Panc1 (cell line): ENCODE measurements around the gene HDAC7. TPM values are rescaled to one million over a fixed set of nuclear protein-coding genes. Genes with fewer than 3 reads are reported as not detected.

Source experiments
- ATAC-seq: fragments of 200-7000 bp; cut with Tn5 transposase; 2 replicates; pipeline ENCODE4 v1.9.1; 2020; ENCODE audit warnings: mild to moderate bottlenecking, moderate library complexity
- BruUV-seq: library from RNA; stranded (reverse); fragments of 400-500 nt; replicated peaks from 2 replicates; lab custom pipeline; 2021; lab: Mats Ljungman, UMichigan
- CTCF ChIA-PET: fragments of 300-600 bp; sonication (Branson Sonifier 250); formaldehyde crosslinking; loops from one replicate; lab custom pipeline; 2022; ENCODE audit warnings: antibody characterized with exemption; lab: Charles Lee
- POLR2A ChIA-PET: fragments of 300-600 bp; sonication (Branson Sonifier 250); formaldehyde crosslinking; loops from one replicate; lab custom pipeline; 2022; ENCODE audit warnings: antibody characterized with exemption; lab: Charles Lee
- DNase-seq: peaks from one replicate; pipeline ENCODE4 v3.0.0-alpha.2; 2010; ENCODE audit warnings: low read depth, low spot score
- H3K27ac ChIP-seq: 2 replicates; pipeline ENCODE4 v1.5.1; 2011; ENCODE audit warnings: mild to moderate bottlenecking, low read length, inconsistent platforms
- H3K27me3 ChIP-seq: fragments of 200-500 bp; sonication (Bioruptor generic); 2 replicates; pipeline ENCODE4 v1.6.0; 2014; ENCODE audit warnings: low read length, inconsistent platforms; ENCODE audit not compliant: control insufficient read depth, insufficient read depth
- H3K36me3 ChIP-seq: fragments of 200-500 bp; sonication (Bioruptor generic); 2 replicates; pipeline ENCODE4 v1.5.1; 2014; ENCODE audit warnings: inconsistent platforms, mild to moderate bottlenecking, low read length, moderate library complexity; ENCODE audit not compliant: control insufficient read depth, insufficient read depth
- H3K4me1 ChIP-seq: 2 replicates; pipeline ENCODE4 v1.5.1; 2011; ENCODE audit warnings: inconsistent platforms, mild to moderate bottlenecking, low read length, moderate library complexity; ENCODE audit not compliant: control insufficient read depth, insufficient read depth
- H3K4me3 ChIP-seq, 2 experiments: 2 replicates each; pipeline ENCODE4 v1.5.1; 2011 to 2012; ENCODE audit warnings: low read depth in 2 of 2, low read length in 2 of 2, mild to moderate bottlenecking in 2 of 2, inconsistent platforms in 1 of 2, moderate library complexity in 1 of 2
- H3K9me3 ChIP-seq: fragments of 200-500 bp; sonication (Bioruptor generic); 2 replicates; pipeline ENCODE4 v1.5.1; 2014; ENCODE audit warnings: low read depth, mild to moderate bottlenecking, inconsistent platforms, low read length, moderate library complexity; ENCODE audit not compliant: control insufficient read depth, insufficient read depth
- CTCF ChIP-seq: fragments of 450-650 bp; IDR thresholded peaks from 2 replicates; pipeline ENCODE4 v1.5.1; 2017; ENCODE audit warnings: mild to moderate bottlenecking
- POLR2AphosphoS5 ChIP-seq: IDR thresholded peaks from 2 replicates; pipeline ENCODE4 v1.6.1; 2012; ENCODE audit warnings: mild to moderate bottlenecking, low read depth, low read length, moderate library complexity
- SIN3A ChIP-seq: IDR thresholded peaks from 2 replicates; pipeline ENCODE4 v1.6.1; 2012; ENCODE audit warnings: low read depth, mild to moderate bottlenecking, low read length, moderate library complexity, borderline replicate concordance; ENCODE audit not compliant: insufficient read depth
- TCF7L2 ChIP-seq: IDR thresholded peaks from 2 replicates; pipeline ENCODE4 v1.6.1; 2011; ENCODE audit warnings: mild to moderate bottlenecking, low read depth, low read length, inconsistent platforms
- in situ Hi-C: cut with HindIII; loops from 2 replicates; pipeline ENCODE4 v1.10.0; 2016; ENCODE audit warnings: low sequenced_read_pairs, low pct_unique_long_range_greater_than_20kb
- intact Hi-C: fragments of 100-400 bp; cut with micrococcal nuclease; formaldehyde crosslinking; loops from one replicate; pipeline ENCODE4 v1.10.0; 2022; ENCODE audit not compliant: unreplicated experiment
- total RNA-seq: library from RNA; stranded (reverse); gene quantifications from one replicate; pipeline ENCODE4 v1.2.1, GENCODE V29; 2021; ENCODE audit not compliant: unreplicated experiment
- TF ChIP-seq, protein P1 (sequence below), 2 experiments: IDR thresholded peaks; 2 replicates each; pipeline ENCODE4 v1.6.1; 2011 to 2012; ENCODE audit warnings: low read depth in 2 of 2, control low read depth in 1 of 2, low read length in 1 of 2, mild to moderate bottlenecking in 1 of 2, moderate library complexity in 1 of 2; ENCODE audit not compliant: insufficient read depth in 1 of 2

HDAC7 gene
- total RNA-seq, 1 experiment from 2014 or later = 84.2 TPM

DNA sequence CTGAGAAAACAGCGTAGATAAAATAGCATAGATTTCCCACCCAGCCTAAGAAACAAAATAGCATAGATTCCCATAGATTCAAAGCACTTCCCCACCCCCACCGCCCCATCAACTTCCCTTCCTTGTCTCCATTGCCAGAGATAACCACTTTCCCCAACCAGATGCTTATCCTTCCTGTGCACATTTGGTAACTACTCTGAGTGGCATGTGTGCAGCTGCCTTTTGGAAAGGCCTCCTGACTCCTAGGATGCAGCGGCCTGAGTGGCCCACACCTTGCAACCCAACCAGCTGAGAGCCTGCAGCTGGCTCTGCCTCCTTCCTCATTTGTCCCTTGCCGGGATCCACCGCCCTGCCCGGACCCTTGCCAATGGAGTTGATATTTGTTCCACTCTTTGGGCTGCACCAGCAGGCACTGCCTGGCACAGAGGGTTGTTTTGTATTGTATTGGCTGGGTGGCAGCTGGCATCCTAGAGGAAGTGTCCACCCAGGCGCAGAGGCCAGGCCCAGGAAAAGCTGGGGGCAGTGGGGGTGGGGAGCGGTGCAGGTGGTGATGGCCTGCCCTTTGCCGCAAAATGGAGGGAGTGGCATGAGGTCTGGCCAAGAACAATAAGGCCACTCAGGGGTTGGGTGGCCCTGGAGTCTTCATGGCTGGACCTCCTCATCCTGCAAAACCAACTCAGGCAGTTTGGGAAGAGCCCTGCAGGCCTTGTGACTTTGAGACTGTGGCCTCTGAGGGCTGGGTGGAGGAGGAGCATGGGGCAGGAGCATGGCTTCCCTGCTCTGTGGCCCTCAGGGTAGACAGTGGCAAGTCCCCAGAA lies 41.8 kb downstream of the HDAC7 start:
- Histone ChIP-seq H3K9me3 (no peaks in the 10 kb centered on the region), H3K27me3 (no peaks in the 10 kb centered on the region), H3K36me3 (no peaks in the 10 kb centered on the region; the same call in 1 of the 2 replicates), H3K27ac (no peak overlapping the region; the same call in 1 of the 2 replicates), H3K4me1 (peaks cover 33% of the 10 kb centered on the region), H3K4me3 (no peak overlapping the region)
- ATAC-seq (no peak), DNase-seq (no peak)
- ChIA-PET POLR2A (no interaction called here), CTCF (interaction anchor here (1.0 to 2.4 kb wide), 4 partner anchors 34 to 127 kb away, joined by 3 to 10 read pairs (median 6); no protein-coding TSS in a partner anchor)
- in situ Hi-C loops (no loop called here), intact Hi-C loops (loop anchor here (2.0 kb wide), 2 partner anchors 33 to 63 kb away; no protein-coding TSS in a partner anchor)
- TF ChIP-seq, protein P1, sequence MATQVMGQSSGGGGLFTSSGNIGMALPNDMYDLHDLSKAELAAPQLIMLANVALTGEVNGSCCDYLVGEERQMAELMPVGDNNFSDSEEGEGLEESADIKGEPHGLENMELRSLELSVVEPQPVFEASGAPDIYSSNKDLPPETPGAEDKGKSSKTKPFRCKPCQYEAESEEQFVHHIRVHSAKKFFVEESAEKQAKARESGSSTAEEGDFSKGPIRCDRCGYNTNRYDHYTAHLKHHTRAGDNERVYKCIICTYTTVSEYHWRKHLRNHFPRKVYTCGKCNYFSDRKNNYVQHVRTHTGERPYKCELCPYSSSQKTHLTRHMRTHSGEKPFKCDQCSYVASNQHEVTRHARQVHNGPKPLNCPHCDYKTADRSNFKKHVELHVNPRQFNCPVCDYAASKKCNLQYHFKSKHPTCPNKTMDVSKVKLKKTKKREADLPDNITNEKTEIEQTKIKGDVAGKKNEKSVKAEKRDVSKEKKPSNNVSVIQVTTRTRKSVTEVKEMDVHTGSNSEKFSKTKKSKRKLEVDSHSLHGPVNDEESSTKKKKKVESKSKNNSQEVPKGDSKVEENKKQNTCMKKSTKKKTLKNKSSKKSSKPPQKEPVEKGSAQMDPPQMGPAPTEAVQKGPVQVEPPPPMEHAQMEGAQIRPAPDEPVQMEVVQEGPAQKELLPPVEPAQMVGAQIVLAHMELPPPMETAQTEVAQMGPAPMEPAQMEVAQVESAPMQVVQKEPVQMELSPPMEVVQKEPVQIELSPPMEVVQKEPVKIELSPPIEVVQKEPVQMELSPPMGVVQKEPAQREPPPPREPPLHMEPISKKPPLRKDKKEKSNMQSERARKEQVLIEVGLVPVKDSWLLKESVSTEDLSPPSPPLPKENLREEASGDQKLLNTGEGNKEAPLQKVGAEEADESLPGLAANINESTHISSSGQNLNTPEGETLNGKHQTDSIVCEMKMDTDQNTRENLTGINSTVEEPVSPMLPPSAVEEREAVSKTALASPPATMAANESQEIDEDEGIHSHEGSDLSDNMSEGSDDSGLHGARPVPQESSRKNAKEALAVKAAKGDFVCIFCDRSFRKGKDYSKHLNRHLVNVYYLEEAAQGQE (IDR thresholded peaks at IDR 0.05; ENCODE audit: insufficient read depth in 1 of 2, low read depth in 2 of 2, low read length in 1 of 2) = no peak
- TF ChIP-seq CTCF (no peak), POLR2AphosphoS5 (no peak), SIN3A (no peak), TCF7L2 (no peak)
- BruUV-seq = no TSS peak

DNA sequence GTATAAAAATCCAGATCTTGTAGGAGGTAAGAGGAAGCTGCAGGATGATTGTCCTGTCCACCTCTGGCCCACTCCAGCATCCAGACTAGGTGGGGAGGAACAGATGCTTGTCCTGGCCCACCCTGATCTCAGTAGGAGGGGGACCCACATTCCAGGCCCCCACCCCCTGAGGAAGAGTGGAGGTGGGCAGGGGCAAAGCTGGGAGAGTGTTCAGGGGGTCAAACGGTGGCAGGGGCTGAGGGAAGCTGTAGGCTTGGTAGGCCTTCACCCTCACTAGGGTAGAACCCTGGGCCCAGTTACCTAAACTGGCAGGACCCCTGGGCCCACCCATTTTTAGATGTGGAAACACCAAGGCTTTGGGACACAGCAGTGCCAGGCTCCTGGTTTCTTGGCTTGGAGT lies 42.6 kb downstream of the HDAC7 start:
- H3K36me3 ChIP-seq = no peaks in the 10 kb centered on the region; the same call in 1 of the 2 replicates
- H3K27ac ChIP-seq = peak overlapping the region; percentile 70; the same call in 1 of the 2 replicates
- H3K27me3 ChIP-seq = no peaks in the 10 kb centered on the region
- POLR2A ChIA-PET = no interaction called here
- no peak overlapping the region for H3K4me3 ChIP-seq
- CTCF ChIA-PET = interaction anchor here (0.6 to 2.4 kb wide), 4 partner anchors 36 to 126 kb away, joined by 3 to 10 read pairs (median 4); no protein-coding TSS in a partner anchor
- TF ChIP-seq TCF7L2 (no peak), CTCF (no peak), SIN3A (no peak), POLR2AphosphoS5 (0 out of 2 replicates have a peak, but pooled peaks have one; percentile 9)
- TF ChIP-seq, protein P1 (IDR thresholded peaks at IDR 0.05; ENCODE audit: insufficient read depth in 1 of 2, low read depth in 2 of 2, low read length in 1 of 2) = no peak
- in situ Hi-C loops = no loop called here
- no TSS peak for BruUV-seq
- intact Hi-C loops = no loop called here
- no peak for DNase-seq
- ATAC-seq = no peak
- no peaks in the 10 kb centered on the region for H3K9me3 ChIP-seq
- H3K4me1 ChIP-seq = peaks cover 39% of the 10 kb centered on the region
